H1 (cell line): ENCODE results near the gene CPNE4. TPM values are rescaled to one million over a fixed set of nuclear protein-coding genes. Genes with fewer than 3 reads are reported as not detected.

Experiments
- BACH1 ChIP-seq: IDR thresholded peaks from 2 replicates; pipeline ENCODE4 v1.6.1; 2012; ENCODE audit warnings: low read length, improper control_type of control experiment
- CBX5 ChIP-seq: fragments of 300-800, 300-1000 bp; sonication (generic); IDR thresholded peaks from 2 replicates; pipeline ENCODE4 v1.7.1; 2016; ENCODE audit warnings: antibody characterized with exemption, low read length, low read depth
- CHD7 ChIP-seq: fragments of 300-600 bp; sonication (generic); IDR thresholded peaks from 2 replicates; pipeline ENCODE4 v1.7.1; 2012; ENCODE audit warnings: low read length, moderate library complexity, mild to moderate bottlenecking, inconsistent platforms; ENCODE audit not compliant: insufficient replicate concordance
- POLR2A ChIP-seq, 2 experiments: IDR thresholded peaks; 1 replicate in 1 of 2; 2 replicates in 1 of 2; pipeline ENCODE4 v1.6.1; 2011; ENCODE audit warnings: low read depth in 2 of 2, low read length in 2 of 2, mild to moderate bottlenecking in 2 of 2; ENCODE audit errors: control extremely low read depth in 1 of 2
- RNF2 ChIP-seq: fragments of 200-900, 300-1000 bp; sonication (generic); IDR thresholded peaks from 2 replicates; pipeline ENCODE4 v1.7.1; 2016; ENCODE audit warnings: borderline replicate concordance, low read depth, mild to moderate bottlenecking, antibody characterized with exemption, low read length; ENCODE audit not compliant: poor library complexity, severe bottlenecking; ENCODE audit errors: missing control alignments
- TAF1 ChIP-seq: IDR thresholded peaks from 2 replicates; pipeline ENCODE4 v1.6.1; 2011; ENCODE audit warnings: mild to moderate bottlenecking, low read depth, low read length
- polyA plus RNA-seq, 7 experiments: library from polyadenylated mRNA; depleted of rRNA in 3 of 7; stranded (reverse) in 5 of 7; unstranded in 2 of 7; fragments of >200 nt in 5 of 7; fragments of 200-250 nt in 2 of 7; gene quantifications; 1 replicate in 5 of 7; 2 replicates in 1 of 7; 4 replicates in 1 of 7; pipeline versions ENCODE4 v1.2.1 to v1.2.3, GENCODE V29; 2011 to 2013; ENCODE audit warnings: missing spikeins in 2 of 7, mixed read lengths in 2 of 7
- total RNA-seq: library from RNA; stranded (reverse); fragmentation: NEBNext Ultra II Directional; extraction: Animal tissue kit (Norgen Biotek cat#: 25700); gene quantifications from 2 replicates; pipeline ENCODE4 v1.2.1, GENCODE V29; 2021

CPNE4 gene
- total and polyA plus RNA-seq, 2 of the 8 experiments (the other 6 are each of a cell fraction or from before 2014, with no cell fraction given) = 0.82 to 3.8 TPM

- TF ChIP-seq CHD7 (no peak), BACH1 (no peak), POLR2A (IDR thresholded peaks at IDR 0.05; ENCODE audit: control extremely low read depth in 1 of 2, low read depth in 2 of 2, low read length in 2 of 2) (no peak), CBX5 (no peak), RNF2 (no peak), TAF1 (no peak)
These were observed 494.0 kb downstream of the CPNE4 start (continued) for GRCh38 chr3:131540821-131541220.
